ENCODE data around the gene THRAP3. TPM values are rescaled to one million over a fixed set of nuclear protein-coding genes. Genes with fewer than 3 reads are reported as not detected.

Gene THRAP3
- total and polyA plus RNA-seq, 2 of the 8 experiments (the other 6 are each of a cell fraction or from before 2014, with no cell fraction given), result 40.2 to 183 TPM

DNA sequence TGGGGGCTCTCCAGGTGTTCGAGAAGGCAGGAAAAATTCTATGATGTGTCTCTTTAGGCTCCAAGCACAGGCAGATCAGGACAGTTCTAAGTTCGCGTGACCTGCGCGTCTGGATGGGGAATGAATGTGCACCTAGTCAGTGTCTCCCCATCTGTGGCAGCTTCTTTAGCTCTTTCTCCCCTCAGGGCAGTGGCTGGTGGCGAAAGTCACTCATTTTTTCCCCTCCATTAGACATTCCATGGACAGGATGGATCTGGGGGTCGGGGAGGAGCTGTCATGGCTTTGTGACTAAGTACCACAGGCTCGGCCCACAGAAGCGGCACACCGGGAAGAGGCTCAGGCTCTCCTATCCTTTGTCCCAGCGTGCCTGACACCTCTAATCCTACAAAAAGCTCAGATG, 130.2 kb downstream of the THRAP3 start:
- Histone ChIP-seq H2BK120ac (replicated peaks; ENCODE audit: low read depth, low read length) (no peak overlapping the region), H3K4me3 (ENCODE audit: extremely low read depth in 1 of 4, insufficient read depth in 2 of 4, low read depth in 3 of 4, low read length in 4 of 4) (no peak overlapping the region), H3K18ac (ENCODE audit: extremely low read depth, low read length) (no peak overlapping the region), H4K8ac (ENCODE audit: extremely low read depth, insufficient read depth, low read length) (no peak overlapping the region), H3K27me3 (replicated peaks in 1 of 4; ENCODE audit: control insufficient read depth in 3 of 4, extremely low read depth in 1 of 4, insufficient read depth in 3 of 4, low read length in 3 of 4) (no peaks in the 10 kb centered on the region), H2BK12ac (ENCODE audit: low read depth, low read length) (no peak overlapping the region), H2AFZ (ENCODE audit: low read length) (no peak overlapping the region), H3K4me1 (replicated peaks in 1 of 4; ENCODE audit: control insufficient read depth in 3 of 4, insufficient read depth in 4 of 4, low read length in 3 of 4) (peaks cover 0 to 6% (median 0%) of the 10 kb centered on the region in 4 experiments; a peak in 1 of 7 replicates), H4K91ac (replicated peaks; ENCODE audit: insufficient read length, low read length) (no peak overlapping the region), H3K23ac (ENCODE audit: insufficient read length) (no peak overlapping the region), H3K4me2 (ENCODE audit: insufficient read depth in 1 of 2, low read depth in 2 of 2, low read length in 2 of 2) (no peak overlapping the region), H2AK5ac (ENCODE audit: low read depth, low read length) (no peak overlapping the region), H4K5ac (ENCODE audit: insufficient read length, low read depth, low read length) (no peak overlapping the region), H3K79me1 (ENCODE audit: low read depth, low read length) (no peaks in the 10 kb centered on the region; the same call in none of the 2 replicates), H3K36me3 (ENCODE audit: control insufficient read depth in 2 of 4, insufficient read depth in 4 of 4, low read length in 3 of 4) (peaks cover 4 to 23% (median 12%) of the 10 kb centered on the region in 4 experiments; a peak in 6 of 8 replicates), H3K9ac (replicated peaks in 1 of 4; ENCODE audit: extremely low read depth in 1 of 4, low read depth in 3 of 4, low read length in 3 of 4) (no peak overlapping the region), H3K79me2 (ENCODE audit: control insufficient read depth in 1 of 2, insufficient read depth in 2 of 2, low read length in 2 of 2) (no peaks in the 10 kb centered on the region), H2BK20ac (ENCODE audit: low read length) (no peak overlapping the region), H3K4ac (replicated peaks; ENCODE audit: insufficient read length, low read depth, low read length) (no peak overlapping the region), H2BK5ac (ENCODE audit: low read depth, low read length) (no peak overlapping the region), H3K56ac (replicated peaks; ENCODE audit: insufficient read length, low read depth, low read length) (no peak overlapping the region), H2BK15ac (ENCODE audit: low read length) (no peak overlapping the region), H3K14ac (ENCODE audit: insufficient read length) (no peak overlapping the region), H3K23me2 (ENCODE audit: low read depth, low read length) (no peaks in the 10 kb centered on the region), H4K20me1 (replicated peaks in 1 of 2; ENCODE audit: control insufficient read depth in 1 of 2, insufficient read depth in 2 of 2, low read length in 2 of 2) (peaks cover 1 to 5% of the 10 kb centered on the region in 2 experiments), H3K27ac (ENCODE audit: low read depth, low read length) (no peak overlapping the region), H3K9me3 (ENCODE audit: insufficient read depth in 2 of 2, low read depth in 1 of 2, low read length in 1 of 2) (no peaks in the 10 kb centered on the region)
- WGBS, 2 experiments (ENCODE audit: extremely low coverage in 1 of 2, insufficient coverage in 1 of 2, insufficient read length in 1 of 2, insufficient replicate concordance in 2 of 2, low coverage in 1 of 2, low lambda C conversion rate in 2 of 2, missing lambda C conversion rate in 1 of 2), result 92% methylated on average over 11 of the region's 11 CpGs; no CpG with 5 or more reads in 1 of the 2 experiments
- ChIA-PET CTCF (ENCODE audit: partially characterized antibody) (interaction anchor here (1.0 to 13.3 kb wide), 5 partner anchors 13 to 67 kb away, joined by 3 to 150 read pairs (median 4); no protein-coding TSS in a partner anchor), POLR2A (ENCODE audit: partially characterized antibody) (interaction anchor here (4.4 kb wide), 1 partner anchor 32 kb away, joined by 19 read pairs; no protein-coding TSS in a partner anchor)
- FAIRE-seq (no peak), DNase-seq (ENCODE audit: low read depth in 1 of 2, low spot score in 2 of 2) (no peak)
- TF ChIP-seq SP1 (IDR thresholded peaks at IDR 0.05; ENCODE audit: low read depth, low read length) (no peak), SAP30 (IDR thresholded peaks at IDR 0.05; ENCODE audit: insufficient read depth, insufficient replicate concordance, low read length) (no peak), SIRT6 (IDR thresholded peaks at IDR 0.05; ENCODE audit: low read length) (no peak)
- TF ChIP-seq, protein P1, sequence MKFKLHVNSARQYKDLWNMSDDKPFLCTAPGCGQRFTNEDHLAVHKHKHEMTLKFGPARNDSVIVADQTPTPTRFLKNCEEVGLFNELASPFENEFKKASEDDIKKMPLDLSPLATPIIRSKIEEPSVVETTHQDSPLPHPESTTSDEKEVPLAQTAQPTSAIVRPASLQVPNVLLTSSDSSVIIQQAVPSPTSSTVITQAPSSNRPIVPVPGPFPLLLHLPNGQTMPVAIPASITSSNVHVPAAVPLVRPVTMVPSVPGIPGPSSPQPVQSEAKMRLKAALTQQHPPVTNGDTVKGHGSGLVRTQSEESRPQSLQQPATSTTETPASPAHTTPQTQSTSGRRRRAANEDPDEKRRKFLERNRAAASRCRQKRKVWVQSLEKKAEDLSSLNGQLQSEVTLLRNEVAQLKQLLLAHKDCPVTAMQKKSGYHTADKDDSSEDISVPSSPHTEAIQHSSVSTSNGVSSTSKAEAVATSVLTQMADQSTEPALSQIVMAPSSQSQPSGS (IDR thresholded peaks at IDR 0.05; ENCODE audit: low read length), result no peak
- TF ChIP-seq, protein P2, sequence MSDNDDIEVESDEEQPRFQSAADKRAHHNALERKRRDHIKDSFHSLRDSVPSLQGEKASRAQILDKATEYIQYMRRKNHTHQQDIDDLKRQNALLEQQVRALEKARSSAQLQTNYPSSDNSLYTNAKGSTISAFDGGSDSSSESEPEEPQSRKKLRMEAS (IDR thresholded peaks at IDR 0.05), result no peak

Measured in H1 (cell line).